GM23248 (cell line): Measurements from ENCODE around the gene THPO.
"Not testable (repeated sequence)": the region's sequence is repeated elsewhere in the genome, so short reads cannot be mapped to it uniquely, and the experiment has no call there.

Experiments
- EZH2 ChIP-seq: fragments of 200-600 bp; sonication (generic); IDR thresholded peaks from 2 replicates; pipeline ENCODE4 v1.6.1; 2018; ENCODE audit warnings: antibody characterized with exemption, mild to moderate bottlenecking; ENCODE audit not compliant: insufficient read depth, poor library complexity, severe bottlenecking
- EZH2phosphoT487 ChIP-seq: fragments of 200-600 bp; sonication (generic); IDR thresholded peaks from 2 replicates; pipeline ENCODE4 v1.6.1; 2018; ENCODE audit warnings: antibody characterized with exemption, moderate library complexity, mild to moderate bottlenecking, low read depth; ENCODE audit not compliant: insufficient read depth

DNA sequence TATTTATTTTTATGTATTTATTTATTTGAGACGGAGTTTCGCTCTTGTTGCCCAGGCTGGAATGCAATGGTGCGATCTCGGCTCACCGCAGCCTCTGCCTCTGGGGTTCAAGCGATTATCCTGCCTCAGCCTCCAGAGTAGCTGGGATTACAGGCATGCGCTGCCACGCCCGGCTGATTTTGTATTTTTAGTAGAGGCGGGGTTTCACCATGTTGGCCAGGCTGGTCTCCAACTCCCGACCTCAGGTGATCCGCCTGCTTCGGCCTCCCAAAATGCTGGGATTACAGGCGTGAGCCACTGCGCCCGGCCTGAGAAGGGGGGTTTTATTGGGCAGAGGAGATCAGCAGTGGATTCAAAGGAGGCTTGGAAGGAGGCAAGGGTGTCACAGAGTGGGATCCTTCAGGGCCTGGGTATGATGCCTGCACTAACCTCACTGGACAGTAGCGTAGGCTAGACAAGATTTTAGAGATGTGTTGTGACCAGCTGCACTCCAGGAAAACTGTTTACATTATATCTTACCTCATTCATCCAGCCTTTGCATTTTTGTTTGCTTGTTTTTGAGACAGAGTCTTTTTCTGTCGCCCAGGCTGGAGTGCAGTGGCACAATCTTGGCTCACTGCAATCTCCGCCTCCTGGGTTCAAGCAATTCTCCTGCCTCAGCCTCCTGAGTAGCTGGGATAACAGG is 38.4 kb downstream of the THPO start:
- not testable (repeated sequence) for TF ChIP-seq EZH2, EZH2phosphoT487
